ENCODE data around the gene CEP72.

DNA sequence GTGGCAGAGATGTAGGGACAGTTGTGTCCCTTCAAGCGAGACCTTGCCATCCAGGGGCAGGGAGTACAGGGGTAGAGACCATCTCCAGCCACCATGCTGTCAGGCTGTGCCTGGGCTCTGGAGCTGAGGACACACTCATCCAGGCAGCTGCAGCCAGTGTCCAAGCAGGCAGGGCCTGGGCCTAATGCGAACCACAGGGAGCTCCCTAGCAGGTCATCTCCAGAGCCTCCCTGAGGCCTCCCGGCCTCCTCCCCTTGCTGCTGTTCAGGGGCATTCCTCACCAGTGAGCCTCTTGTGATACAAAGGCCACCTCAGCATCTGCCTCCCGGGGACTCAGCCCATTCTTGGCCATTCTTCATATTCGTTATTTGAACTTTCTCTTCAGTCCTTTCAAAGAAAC lies 46.0 kb downstream of the CEP72 start:
- TF ChIP-seq, protein P1, sequence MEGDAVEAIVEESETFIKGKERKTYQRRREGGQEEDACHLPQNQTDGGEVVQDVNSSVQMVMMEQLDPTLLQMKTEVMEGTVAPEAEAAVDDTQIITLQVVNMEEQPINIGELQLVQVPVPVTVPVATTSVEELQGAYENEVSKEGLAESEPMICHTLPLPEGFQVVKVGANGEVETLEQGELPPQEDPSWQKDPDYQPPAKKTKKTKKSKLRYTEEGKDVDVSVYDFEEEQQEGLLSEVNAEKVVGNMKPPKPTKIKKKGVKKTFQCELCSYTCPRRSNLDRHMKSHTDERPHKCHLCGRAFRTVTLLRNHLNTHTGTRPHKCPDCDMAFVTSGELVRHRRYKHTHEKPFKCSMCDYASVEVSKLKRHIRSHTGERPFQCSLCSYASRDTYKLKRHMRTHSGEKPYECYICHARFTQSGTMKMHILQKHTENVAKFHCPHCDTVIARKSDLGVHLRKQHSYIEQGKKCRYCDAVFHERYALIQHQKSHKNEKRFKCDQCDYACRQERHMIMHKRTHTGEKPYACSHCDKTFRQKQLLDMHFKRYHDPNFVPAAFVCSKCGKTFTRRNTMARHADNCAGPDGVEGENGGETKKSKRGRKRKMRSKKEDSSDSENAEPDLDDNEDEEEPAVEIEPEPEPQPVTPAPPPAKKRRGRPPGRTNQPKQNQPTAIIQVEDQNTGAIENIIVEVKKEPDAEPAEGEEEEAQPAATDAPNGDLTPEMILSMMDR (IDR thresholded peaks at IDR 0.05; ENCODE audit: low read depth, low read length) = no peak
- no peak for TF ChIP-seq EZH2phosphoT487 (IDR thresholded peaks at IDR 0.05; ENCODE audit: low read depth)

Data from OCI-LY3 (cell line).